A673 (cell line): ENCODE measurements around the gene HLA-DOB.

Experiments used
- EZH2 ChIP-seq: fragments of 200-600 bp; sonication (generic); IDR thresholded peaks from 2 replicates; pipeline ENCODE4 v1.6.1; 2017; ENCODE audit warnings: borderline replicate concordance, low read depth, mild to moderate bottlenecking, mixed read lengths, antibody characterized with exemption, low read length; ENCODE audit not compliant: poor library complexity, severe bottlenecking
- TF ChIP-seq, protein P1 (sequence below): fragments of 300-800, 200-600 bp; sonication (generic); conservative IDR thresholded peaks from 2 replicates; pipeline ENCODE4 v1.5.1; 2017; ENCODE audit warnings: low read depth, mild to moderate bottlenecking, antibody characterized with exemption, low read length, moderate library complexity, mixed read lengths

DNA sequence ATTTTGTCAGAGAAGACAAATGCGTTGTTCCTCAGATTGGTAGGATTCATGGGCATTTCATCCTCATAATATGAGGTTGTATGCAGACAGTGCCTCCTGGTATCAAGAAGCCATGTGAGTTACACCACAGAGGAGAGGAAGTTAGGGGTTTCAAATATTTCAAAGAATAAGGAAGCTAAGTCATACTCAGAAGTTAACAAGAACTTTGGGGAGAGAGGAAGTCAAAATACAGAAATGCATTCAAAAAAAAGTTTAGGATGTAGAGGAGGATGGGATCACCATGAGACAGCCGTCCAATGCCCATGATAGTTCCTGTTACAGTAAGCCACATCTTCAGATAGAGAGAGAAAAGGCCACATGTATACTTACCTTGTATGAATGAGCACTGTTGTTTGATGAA, 22.3 kb downstream of the HLA-DOB start:
- no peak for TF ChIP-seq EZH2
- TF ChIP-seq, protein P1, sequence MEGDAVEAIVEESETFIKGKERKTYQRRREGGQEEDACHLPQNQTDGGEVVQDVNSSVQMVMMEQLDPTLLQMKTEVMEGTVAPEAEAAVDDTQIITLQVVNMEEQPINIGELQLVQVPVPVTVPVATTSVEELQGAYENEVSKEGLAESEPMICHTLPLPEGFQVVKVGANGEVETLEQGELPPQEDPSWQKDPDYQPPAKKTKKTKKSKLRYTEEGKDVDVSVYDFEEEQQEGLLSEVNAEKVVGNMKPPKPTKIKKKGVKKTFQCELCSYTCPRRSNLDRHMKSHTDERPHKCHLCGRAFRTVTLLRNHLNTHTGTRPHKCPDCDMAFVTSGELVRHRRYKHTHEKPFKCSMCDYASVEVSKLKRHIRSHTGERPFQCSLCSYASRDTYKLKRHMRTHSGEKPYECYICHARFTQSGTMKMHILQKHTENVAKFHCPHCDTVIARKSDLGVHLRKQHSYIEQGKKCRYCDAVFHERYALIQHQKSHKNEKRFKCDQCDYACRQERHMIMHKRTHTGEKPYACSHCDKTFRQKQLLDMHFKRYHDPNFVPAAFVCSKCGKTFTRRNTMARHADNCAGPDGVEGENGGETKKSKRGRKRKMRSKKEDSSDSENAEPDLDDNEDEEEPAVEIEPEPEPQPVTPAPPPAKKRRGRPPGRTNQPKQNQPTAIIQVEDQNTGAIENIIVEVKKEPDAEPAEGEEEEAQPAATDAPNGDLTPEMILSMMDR, result no peak
